ENCODE data around the gene TSR1.

TSR1 gene

DNA sequence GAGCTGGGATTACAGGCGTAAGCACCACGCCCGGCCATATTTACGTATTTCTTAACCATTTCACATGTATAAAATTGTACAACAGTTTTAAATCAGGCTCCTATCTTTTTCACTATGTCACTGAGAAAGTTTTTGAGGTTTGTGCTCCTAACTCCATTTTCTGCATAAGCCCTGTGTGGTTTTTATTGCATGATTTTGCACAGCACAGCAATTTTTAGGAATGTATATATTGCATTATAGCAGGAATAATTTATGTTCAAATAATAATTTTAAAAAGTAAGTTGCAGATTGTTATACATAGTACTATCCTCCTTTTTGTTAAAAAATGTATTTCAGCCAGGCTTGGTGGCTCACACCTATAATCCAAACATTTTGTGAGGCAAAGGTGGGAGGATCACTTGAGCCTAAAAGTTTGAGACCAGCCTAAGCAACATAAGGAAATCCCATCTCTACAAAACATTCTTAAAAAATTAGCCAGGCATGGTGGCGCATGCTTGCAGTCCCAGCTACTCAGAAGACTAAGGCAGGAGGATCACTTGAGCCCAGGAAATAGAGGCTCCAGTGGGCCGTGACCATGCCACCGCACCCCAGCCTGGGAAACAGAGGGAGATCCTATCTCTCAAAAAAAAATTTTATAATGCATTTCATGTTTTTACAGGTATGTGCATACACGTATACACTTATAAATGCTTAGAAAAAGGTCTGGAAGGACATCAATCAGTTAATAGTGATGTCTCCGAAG, 58.7 kb downstream of the TSR1 start:
- DNase-seq = no peak

GRCh38 chr17:2275722-2276121, 60.5 kb downstream of the TSR1 start:
- DNase-seq = no peak

GRCh38 chr17:2274414-2274813, 61.8 kb downstream of the TSR1 start:
- no peak for DNase-seq
